Uterine smooth muscle cell (primary cell): ENCODE measurements around the gene CITED1. TPM values are rescaled to one million over a fixed set of nuclear protein-coding genes. Genes with fewer than 3 reads are reported as not detected.

Experiments used
- total RNA-seq: library from RNA; depleted of rRNA; stranded (reverse); fragments of >200 nt; gene quantifications from 2 replicates; pipeline ENCODE4 v1.2.3, GENCODE V29; 2014

CITED1 gene, protein sequence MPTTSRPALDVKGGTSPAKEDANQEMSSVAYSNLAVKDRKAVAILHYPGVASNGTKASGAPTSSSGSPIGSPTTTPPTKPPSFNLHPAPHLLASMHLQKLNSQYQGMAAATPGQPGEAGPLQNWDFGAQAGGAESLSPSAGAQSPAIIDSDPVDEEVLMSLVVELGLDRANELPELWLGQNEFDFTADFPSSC
- total RNA-seq, result 0.37 and 0.77 TPM in 2 replicates

GRCh38 chrX:72305286-72306084 lies at the start of gene CITED1:
Gene CITED1, minus strand, starts transcription at chrX:72305914. Its CDS starts 3,045 bp downstream, at chrX:72302869.

Other genes with a start within 250 kb of the CITED1 start
- 1.8 and 2.2 TPM in 2 replicates for gene RTL5, start 174.0 kb downstream of the CITED1 start, total RNA-seq
- gene PIN4, start 124.2 kb downstream of the CITED1 start, total RNA-seq, result 4.6 and 9.8 TPM in 2 replicates
- 2.6 and 12.4 TPM in 2 replicates for gene ERCC6L, start 66.9 kb downstream of the CITED1 start, total RNA-seq
- gene RPS4X, start 28.7 kb downstream of the CITED1 start, total RNA-seq, result 991 and 1,107 TPM in 2 replicates